ENCODE results near the gene STK26. TPM values are rescaled to one million over a fixed set of nuclear protein-coding genes. Genes with fewer than 3 reads are reported as not detected.

STK26 gene
- total and polyA plus RNA-seq, 2 of the 13 experiments (the other 11 are each of a cell fraction or from before 2014, with no cell fraction given), result 16.9 to 47.9 TPM

DNA sequence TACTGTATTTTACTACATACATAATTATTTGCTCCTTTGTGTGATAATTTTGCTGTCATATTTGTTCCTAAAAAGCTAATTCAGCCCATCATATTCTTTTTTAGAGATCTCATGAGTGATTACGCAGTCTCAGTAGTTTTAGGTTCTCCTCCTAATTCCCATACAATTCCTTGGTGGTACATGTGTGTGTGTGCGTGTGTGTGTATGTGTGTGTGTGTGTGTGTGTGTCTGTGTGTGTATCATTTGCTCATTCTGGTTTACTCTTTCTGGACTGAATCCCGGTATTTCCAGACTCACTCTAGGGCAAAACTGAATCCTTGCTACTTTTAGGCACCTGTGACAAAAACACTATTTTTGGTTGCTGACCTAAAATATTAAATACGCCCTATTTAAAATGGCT, 34.9 kb downstream of the STK26 start:
- POLR2A ChIA-PET, result no interaction called here
- no peaks in the 10 kb centered on the region for H3K27me3 ChIP-seq (ENCODE audit: control insufficient read depth in 1 of 2, insufficient read depth in 2 of 2, low read length in 2 of 2)
- no peak for ATAC-seq
- intact Hi-C loops (cut with micrococcal nuclease; ENCODE audit: unreplicated experiment) (no loop called here), in situ Hi-C loops (cut with HindIII; ENCODE audit: extremely low pct_ligation_motif_present, low pct_unique_long_range_greater_than_20kb) (no loop called here)
- H3K9ac ChIP-seq (ENCODE audit: insufficient read depth, low read depth, low read length), result no peak overlapping the region
- H3K79me2 ChIP-seq (ENCODE audit: insufficient read depth, low read length), result no peaks in the 10 kb centered on the region
- H3K4me2 ChIP-seq (ENCODE audit: low read depth, low read length), result no peak overlapping the region
- H3K9me3 ChIP-seq (ENCODE audit: low read length), result no peaks in the 10 kb centered on the region
- BruUV-seq (replicated peaks), result no TSS peak
- no peaks in the 10 kb centered on the region for H4K20me1 ChIP-seq (ENCODE audit: insufficient read depth, low read length)
- FAIRE-seq, result no peak
- CTCF ChIA-PET (ENCODE audit: low intra/inter-chr PET ratio, low total read pairs), result no interaction called here
- 97% methylated on average over 4 of the region's 4 CpGs for WGBS (ENCODE audit: low lambda C conversion rate)
- TF ChIP-seq ZMYM2 (CRISPR knock-in tag; IDR thresholded peaks at IDR 0.05) (no peak), STAT5B (CRISPR knock-in tag; IDR thresholded peaks at IDR 0.05) (no peak), ZNF232 (CRISPR knock-in tag; IDR thresholded peaks at IDR 0.05; ENCODE audit: borderline replicate concordance) (no peak), NR2F1 (CRISPR knock-in tag; IDR thresholded peaks at IDR 0.05) (no peak), EZH2 (conservative IDR thresholded peaks at IDR 0.05; ENCODE audit: low read depth, low read length) (no peak), CBX5 (CRISPR knock-in tag; IDR thresholded peaks at IDR 0.05; ENCODE audit: borderline replicate concordance) (no peak), JUNB (CRISPR knock-in tag; IDR thresholded peaks at IDR 0.05; ENCODE audit: borderline replicate concordance) (no peak), ZSCAN5A (CRISPR knock-in tag; IDR thresholded peaks at IDR 0.05; ENCODE audit: borderline replicate concordance) (no peak), HOXD1 (CRISPR knock-in tag; IDR thresholded peaks at IDR 0.05) (no peak), ZNF101 (CRISPR knock-in tag; IDR thresholded peaks at IDR 0.05; ENCODE audit: borderline replicate concordance, low read depth) (no peak), RBFOX2 (IDR thresholded peaks at IDR 0.05; ENCODE audit: low read depth, low read length) (no peak), SUZ12 (IDR thresholded peaks at IDR 0.05; ENCODE audit: low read depth, low read length) (no peak), ZNF569 (CRISPR knock-in tag; IDR thresholded peaks at IDR 0.05; ENCODE audit: borderline replicate concordance) (no peak), SETDB1 (CRISPR knock-in tag; IDR thresholded peaks at IDR 0.05; ENCODE audit: borderline replicate concordance) (no peak), TIGD3 (CRISPR knock-in tag; IDR thresholded peaks at IDR 0.05; ENCODE audit: borderline replicate concordance) (no peak)
- TF ChIP-seq, protein P1, sequence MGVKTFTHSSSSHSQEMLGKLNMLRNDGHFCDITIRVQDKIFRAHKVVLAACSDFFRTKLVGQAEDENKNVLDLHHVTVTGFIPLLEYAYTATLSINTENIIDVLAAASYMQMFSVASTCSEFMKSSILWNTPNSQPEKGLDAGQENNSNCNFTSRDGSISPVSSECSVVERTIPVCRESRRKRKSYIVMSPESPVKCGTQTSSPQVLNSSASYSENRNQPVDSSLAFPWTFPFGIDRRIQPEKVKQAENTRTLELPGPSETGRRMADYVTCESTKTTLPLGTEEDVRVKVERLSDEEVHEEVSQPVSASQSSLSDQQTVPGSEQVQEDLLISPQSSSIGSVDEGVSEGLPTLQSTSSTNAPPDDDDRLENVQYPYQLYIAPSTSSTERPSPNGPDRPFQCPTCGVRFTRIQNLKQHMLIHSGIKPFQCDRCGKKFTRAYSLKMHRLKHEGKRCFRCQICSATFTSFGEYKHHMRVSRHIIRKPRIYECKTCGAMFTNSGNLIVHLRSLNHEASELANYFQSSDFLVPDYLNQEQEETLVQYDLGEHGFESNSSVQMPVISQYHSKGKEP (CRISPR knock-in tag; IDR thresholded peaks at IDR 0.05), result no peak
- TF ChIP-seq, protein P2, sequence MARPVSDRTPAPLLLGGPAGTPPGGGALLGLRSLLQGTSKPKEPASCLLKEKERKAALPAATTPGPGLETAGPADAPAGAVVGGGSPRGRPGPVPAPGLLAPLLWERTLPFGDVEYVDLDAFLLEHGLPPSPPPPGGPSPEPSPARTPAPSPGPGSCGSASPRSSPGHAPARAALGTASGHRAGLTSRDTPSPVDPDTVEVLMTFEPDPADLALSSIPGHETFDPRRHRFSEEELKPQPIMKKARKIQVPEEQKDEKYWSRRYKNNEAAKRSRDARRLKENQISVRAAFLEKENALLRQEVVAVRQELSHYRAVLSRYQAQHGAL (CRISPR knock-in tag; IDR thresholded peaks at IDR 0.05; ENCODE audit: not compliant biosample characterization), result no peak
- H3K27ac ChIP-seq (ENCODE audit: extremely low read length, insufficient read depth, low read length), result no peak overlapping the region
- no peak for DNase-seq (ENCODE audit: low spot score)
- peaks cover 0 to 4% of the 10 kb centered on the region in 2 experiments; a peak in 2 of 5 replicates for H3K36me3 ChIP-seq (replicated peaks in 1 of 2; ENCODE audit: control insufficient read depth in 1 of 2, insufficient read depth in 2 of 2, low read length in 2 of 2)
- no peaks in the 10 kb centered on the region for H3K4me1 ChIP-seq (ENCODE audit: insufficient read depth, low read length)
- H3K4me3 ChIP-seq (replicated peaks in 1 of 3; ENCODE audit: insufficient read depth in 1 of 3, low read depth in 2 of 3, low read length in 3 of 3), result no peak overlapping the region
- H2AFZ ChIP-seq (ENCODE audit: low read length), result no peak overlapping the region
